DOHH2 (cell line): ENCODE results near the gene KCNE3.

Experiments used
- H3F3A ChIP-seq: fragments of 200-600 bp; sonication (generic), shearing (Covaris generic); 2 replicates; pipeline ENCODE4 v1.6.0; 2016; ENCODE audit warnings: antibody characterized with exemption, mild to moderate bottlenecking; ENCODE audit not compliant: control insufficient read depth, insufficient read depth
- H3K27ac ChIP-seq: fragments of 200-600 bp; sonication (generic); 2 replicates; pipeline ENCODE4 v1.5.1; 2014; ENCODE audit warnings: low read depth, mild to moderate bottlenecking, low read length, moderate library complexity
- H3K27me3 ChIP-seq: fragments of 200-600 bp; sonication (generic); 2 replicates; pipeline ENCODE4 v1.6.1; 2014; ENCODE audit warnings: mild to moderate bottlenecking, low read length, mixed read lengths; ENCODE audit not compliant: control insufficient read depth
- H3K36me3 ChIP-seq: fragments of 200-600 bp; sonication (generic); 2 replicates; pipeline ENCODE4 v1.6.1; 2014; ENCODE audit warnings: mild to moderate bottlenecking, low read length, moderate library complexity, mixed read lengths; ENCODE audit not compliant: control insufficient read depth
- H3K4me1 ChIP-seq: fragments of 200-600 bp; sonication (generic); 2 replicates; pipeline ENCODE4 v1.6.1; 2014; ENCODE audit warnings: mild to moderate bottlenecking, low read length, mixed read lengths; ENCODE audit not compliant: control insufficient read depth
- H3K4me2 ChIP-seq: fragments of 200-600 bp; sonication (generic); 2 replicates; pipeline ENCODE4 v1.6.0; 2014; ENCODE audit warnings: mild to moderate bottlenecking, low read length, moderate library complexity
- H3K4me3 ChIP-seq: fragments of 200-600 bp; sonication (generic); 2 replicates; pipeline ENCODE4 v1.5.1; 2014; ENCODE audit warnings: mild to moderate bottlenecking, low read length, mixed read lengths
- H3K79me2 ChIP-seq: fragments of 200-600 bp; sonication (generic); 2 replicates; pipeline ENCODE4 v1.6.1; 2014; ENCODE audit warnings: mild to moderate bottlenecking, low read length, mixed read lengths; ENCODE audit not compliant: control insufficient read depth
- H3K9me2 ChIP-seq: fragments of 200-600 bp; sonication (generic); replicated peaks from 2 replicates; pipeline ENCODE4 v1.6.1; 2014; ENCODE audit warnings: mild to moderate bottlenecking, low read length, mixed read lengths; ENCODE audit not compliant: control insufficient read depth
- H3K9me3 ChIP-seq: fragments of 200-600 bp; sonication (generic); 2 replicates; pipeline ENCODE4 v1.6.1; 2014; ENCODE audit warnings: antibody characterized with exemption, low read length, mixed read lengths; ENCODE audit not compliant: control insufficient read depth, insufficient read depth
- H4K20me1 ChIP-seq: fragments of 200-600 bp; sonication (generic); 2 replicates; pipeline ENCODE4 v1.6.0; 2014; ENCODE audit warnings: low read depth, mild to moderate bottlenecking, antibody characterized with exemption, low read length, moderate library complexity; ENCODE audit not compliant: control insufficient read depth, insufficient read depth
- EZH2phosphoT487 ChIP-seq: fragments of 200-600 bp; sonication (generic); IDR thresholded peaks from 2 replicates; pipeline ENCODE4 v1.6.1; 2017; ENCODE audit warnings: borderline replicate concordance, mild to moderate bottlenecking, antibody characterized with exemption, low read length, moderate library complexity, mixed read lengths
- TF ChIP-seq, protein P1 (sequence below): fragments of 200-600 bp; sonication (generic); IDR thresholded peaks from one replicate; pipeline ENCODE4 v1.5.1; 2014; ENCODE audit warnings: antibody characterized with exemption, mild to moderate bottlenecking, low read depth, low read length; ENCODE audit not compliant: poor library complexity, severe bottlenecking

KCNE3 gene

DNA sequence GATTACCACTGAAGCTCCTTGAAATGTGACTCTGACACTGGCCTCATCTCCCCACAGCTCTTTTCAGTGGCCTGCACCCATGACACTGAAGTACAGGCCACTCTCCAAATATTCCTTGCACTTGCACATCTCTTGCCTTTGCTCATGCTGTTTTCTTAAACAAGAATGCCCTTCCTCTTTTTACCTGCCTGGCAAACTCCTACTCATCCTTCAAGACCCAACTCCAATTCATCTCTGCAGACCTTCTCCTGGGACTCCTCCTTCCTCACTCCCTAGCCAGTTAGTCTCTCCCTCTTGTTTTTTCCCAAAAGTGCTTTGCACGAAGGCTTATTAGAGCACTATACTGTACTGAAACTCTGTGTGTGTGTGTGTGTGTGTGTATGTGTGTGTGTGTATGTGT is 2.6 kb downstream of the KCNE3 start:
- no peak overlapping the region for H3K4me3 ChIP-seq
- H3K27me3 ChIP-seq = peaks cover 13% of the 10 kb centered on the region; the same call in 1 of the 2 replicates
- no peaks in the 10 kb centered on the region for H3K4me1 ChIP-seq
- H3K9me3 ChIP-seq = no peaks in the 10 kb centered on the region
- H3K36me3 ChIP-seq = no peaks in the 10 kb centered on the region
- no peaks in the 10 kb centered on the region for H3K9me2 ChIP-seq
- no peaks in the 10 kb centered on the region for H3K79me2 ChIP-seq
- TF ChIP-seq, protein P1, sequence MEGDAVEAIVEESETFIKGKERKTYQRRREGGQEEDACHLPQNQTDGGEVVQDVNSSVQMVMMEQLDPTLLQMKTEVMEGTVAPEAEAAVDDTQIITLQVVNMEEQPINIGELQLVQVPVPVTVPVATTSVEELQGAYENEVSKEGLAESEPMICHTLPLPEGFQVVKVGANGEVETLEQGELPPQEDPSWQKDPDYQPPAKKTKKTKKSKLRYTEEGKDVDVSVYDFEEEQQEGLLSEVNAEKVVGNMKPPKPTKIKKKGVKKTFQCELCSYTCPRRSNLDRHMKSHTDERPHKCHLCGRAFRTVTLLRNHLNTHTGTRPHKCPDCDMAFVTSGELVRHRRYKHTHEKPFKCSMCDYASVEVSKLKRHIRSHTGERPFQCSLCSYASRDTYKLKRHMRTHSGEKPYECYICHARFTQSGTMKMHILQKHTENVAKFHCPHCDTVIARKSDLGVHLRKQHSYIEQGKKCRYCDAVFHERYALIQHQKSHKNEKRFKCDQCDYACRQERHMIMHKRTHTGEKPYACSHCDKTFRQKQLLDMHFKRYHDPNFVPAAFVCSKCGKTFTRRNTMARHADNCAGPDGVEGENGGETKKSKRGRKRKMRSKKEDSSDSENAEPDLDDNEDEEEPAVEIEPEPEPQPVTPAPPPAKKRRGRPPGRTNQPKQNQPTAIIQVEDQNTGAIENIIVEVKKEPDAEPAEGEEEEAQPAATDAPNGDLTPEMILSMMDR = no peak
- TF ChIP-seq EZH2phosphoT487 = no peak
- no peaks in the 10 kb centered on the region for H3F3A ChIP-seq
- no peak overlapping the region for H3K4me2 ChIP-seq
- H3K27ac ChIP-seq = no peak overlapping the region
- H4K20me1 ChIP-seq = no peaks in the 10 kb centered on the region

DNA sequence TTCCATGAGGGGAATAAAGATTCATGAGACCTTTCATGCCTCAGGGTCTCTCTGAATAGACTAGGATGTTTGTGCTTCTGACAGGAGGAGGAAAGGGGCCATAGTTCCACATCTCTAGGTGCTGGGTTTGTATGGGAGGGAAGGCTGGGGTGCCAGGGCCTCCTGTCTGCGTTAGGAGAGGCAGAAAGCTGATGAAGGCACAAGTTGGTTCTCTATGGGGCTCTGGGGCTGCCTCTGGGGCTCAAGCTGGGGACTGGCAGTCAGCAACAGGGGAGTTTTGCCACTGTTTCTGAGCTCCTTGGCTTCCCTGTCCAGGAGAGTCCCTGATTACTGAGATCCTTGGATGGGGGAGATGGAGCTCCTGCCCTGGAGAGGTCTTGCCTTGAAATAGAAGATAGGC is 4.1 kb downstream of the KCNE3 start:
- no peaks in the 10 kb centered on the region for H3K36me3 ChIP-seq
- no peaks in the 10 kb centered on the region for H4K20me1 ChIP-seq
- H3K4me3 ChIP-seq = no peak overlapping the region
- H3K4me2 ChIP-seq = no peak overlapping the region
- TF ChIP-seq EZH2phosphoT487 = no peak
- TF ChIP-seq, protein P1 = no peak
- H3K27ac ChIP-seq = no peak overlapping the region
- no peaks in the 10 kb centered on the region for H3F3A ChIP-seq
- no peaks in the 10 kb centered on the region for H3K79me2 ChIP-seq
- H3K27me3 ChIP-seq = peaks cover 13% of the 10 kb centered on the region; the same call in 1 of the 2 replicates
- H3K9me3 ChIP-seq = no peaks in the 10 kb centered on the region
- H3K4me1 ChIP-seq = no peaks in the 10 kb centered on the region
- H3K9me2 ChIP-seq = no peaks in the 10 kb centered on the region

GRCh38 chr11:74462631-74463030 is 4.7 kb downstream of the KCNE3 start:
- Histone ChIP-seq H3F3A (no peaks in the 10 kb centered on the region), H3K27ac (no peak overlapping the region), H3K4me2 (no peak overlapping the region), H3K79me2 (no peaks in the 10 kb centered on the region), H3K4me1 (no peaks in the 10 kb centered on the region), H4K20me1 (no peaks in the 10 kb centered on the region), H3K4me3 (no peak overlapping the region), H3K9me2 (no peaks in the 10 kb centered on the region), H3K27me3 (peaks cover 13% of the 10 kb centered on the region; the same call in 1 of the 2 replicates), H3K36me3 (no peaks in the 10 kb centered on the region), H3K9me3 (no peaks in the 10 kb centered on the region)
- TF ChIP-seq EZH2phosphoT487 = no peak
- TF ChIP-seq, protein P1 = no peak
